Measurements from ENCODE around the gene SEPTIN11.

GRCh38 chr4:76943129-76943620, 6.4 kb upstream of the SEPTIN11 start:
- TF ChIP-seq CTCF (IDR thresholded peaks at IDR 0.05; ENCODE audit: insufficient read depth, low read depth, low read length) (no peak), EZH2 (IDR thresholded peaks at IDR 0.05; ENCODE audit: insufficient read depth, low read length) (no peak)
